ENCODE results near the gene PLIN3. TPM values are rescaled to one million over a fixed set of nuclear protein-coding genes. Genes with fewer than 3 reads are reported as not detected.

Gene PLIN3
- total and polyA plus RNA-seq, 2 of the 8 experiments (the other 6 are each of a cell fraction or from before 2014, with no cell fraction given) = 60.7 to 61.5 TPM

DNA sequence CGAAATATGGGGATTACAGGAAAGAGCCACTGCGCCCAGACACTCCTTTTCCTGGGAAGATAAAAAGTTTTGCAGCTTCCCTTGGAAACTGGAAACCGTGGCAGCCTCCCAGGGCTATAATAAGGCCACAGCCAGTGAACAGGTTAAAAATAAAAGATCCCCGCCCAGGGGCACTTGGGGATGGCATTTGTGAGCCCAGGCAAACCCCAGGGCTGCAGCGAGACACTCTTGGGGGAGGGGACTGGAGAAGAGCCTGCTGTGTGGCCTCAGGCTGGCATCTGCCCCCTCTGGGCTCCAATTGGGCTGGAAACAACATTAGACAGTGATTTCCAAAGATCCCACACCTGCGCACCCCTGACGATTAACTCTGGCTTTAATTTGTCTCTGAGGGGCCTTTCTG lies 64.8 kb downstream of the PLIN3 start:
- Histone ChIP-seq H3K23ac (ENCODE audit: insufficient read length) (no peak overlapping the region), H4K8ac (ENCODE audit: extremely low read depth, insufficient read depth, low read length) (no peak overlapping the region), H3K36me3 (ENCODE audit: control insufficient read depth in 2 of 4, insufficient read depth in 4 of 4, low read length in 3 of 4) (no peaks in the 10 kb centered on the region), H3K4me2 (ENCODE audit: insufficient read depth in 1 of 2, low read depth in 2 of 2, low read length in 2 of 2) (no peak overlapping the region), H4K5ac (ENCODE audit: insufficient read length, low read depth, low read length) (no peak overlapping the region), H2BK120ac (replicated peaks; ENCODE audit: low read depth, low read length) (no peak overlapping the region), H3K23me2 (ENCODE audit: low read depth, low read length) (no peaks in the 10 kb centered on the region), H2BK5ac (ENCODE audit: low read depth, low read length) (no peak overlapping the region), H3K9ac (replicated peaks in 1 of 4; ENCODE audit: extremely low read depth in 1 of 4, low read depth in 3 of 4, low read length in 3 of 4) (no peak overlapping the region), H4K91ac (replicated peaks; ENCODE audit: insufficient read length, low read length) (no peak overlapping the region), H3K27ac (ENCODE audit: low read depth, low read length) (no peak overlapping the region), H2BK20ac (ENCODE audit: low read length) (no peak overlapping the region), H3K56ac (replicated peaks; ENCODE audit: insufficient read length, low read depth, low read length) (no peak overlapping the region), H3K79me2 (ENCODE audit: control insufficient read depth in 1 of 2, insufficient read depth in 2 of 2, low read length in 2 of 2) (no peaks in the 10 kb centered on the region), H3K27me3 (replicated peaks in 1 of 4; ENCODE audit: control insufficient read depth in 3 of 4, extremely low read depth in 1 of 4, insufficient read depth in 3 of 4, low read length in 3 of 4) (no peaks in the 10 kb centered on the region), H3K18ac (ENCODE audit: extremely low read depth, low read length) (no peak overlapping the region), H2AK5ac (ENCODE audit: low read depth, low read length) (no peak overlapping the region), H2BK12ac (ENCODE audit: low read depth, low read length) (no peak overlapping the region), H3K79me1 (ENCODE audit: low read depth, low read length) (no peaks in the 10 kb centered on the region; the same call in 1 of the 2 replicates), H2BK15ac (ENCODE audit: low read length) (no peak overlapping the region), H2AFZ (ENCODE audit: low read length) (no peak overlapping the region), H4K20me1 (replicated peaks in 1 of 2; ENCODE audit: control insufficient read depth in 1 of 2, insufficient read depth in 2 of 2, low read length in 2 of 2) (peaks cover 0 to 2% of the 10 kb centered on the region in 2 experiments), H3K4ac (replicated peaks; ENCODE audit: insufficient read length, low read depth, low read length) (no peak overlapping the region), H3K4me3 (ENCODE audit: extremely low read depth in 1 of 4, insufficient read depth in 2 of 4, low read depth in 3 of 4, low read length in 4 of 4) (no peak overlapping the region), H3K4me1 (replicated peaks in 1 of 4; ENCODE audit: control insufficient read depth in 3 of 4, insufficient read depth in 4 of 4, low read length in 3 of 4) (no peaks in the 10 kb centered on the region), H3K14ac (ENCODE audit: insufficient read length) (no peak overlapping the region), H3K9me3 (ENCODE audit: insufficient read depth in 2 of 2, low read depth in 1 of 2, low read length in 1 of 2) (no peaks in the 10 kb centered on the region)
- 86% methylated on average over 7 of the region's 7 CpGs; no CpG with 5 or more reads in 1 of the 2 experiments for WGBS, 2 experiments (ENCODE audit: extremely low coverage in 1 of 2, insufficient coverage in 1 of 2, insufficient read length in 1 of 2, insufficient replicate concordance in 2 of 2, low coverage in 1 of 2, low lambda C conversion rate in 2 of 2, missing lambda C conversion rate in 1 of 2)
- ChIA-PET POLR2A (ENCODE audit: partially characterized antibody) (interaction anchor here (0.5 kb wide), 1 partner anchor 11 kb away, joined by 3 read pairs; no protein-coding TSS in a partner anchor), CTCF (ENCODE audit: partially characterized antibody) (interaction anchor here (0.7 to 9.2 kb wide), 4 partner anchors 12 to 78 kb away, joined by 3 to 100 read pairs (median 24); partner anchors contain the start of gene FEM1A)
- no peak for FAIRE-seq
- TF ChIP-seq YY1 (IDR thresholded peaks at IDR 0.05; ENCODE audit: low read depth, low read length) (no peak), GABPA (IDR thresholded peaks at IDR 0.05; ENCODE audit: borderline replicate concordance, insufficient read depth, low read length) (no peak), NRF1 (IDR thresholded peaks at IDR 0.05; ENCODE audit: low read depth, low read length) (no peak), POLR2AphosphoS5 (IDR thresholded peaks at IDR 0.05; ENCODE audit: low read depth, low read length) (no peak), KDM1A (IDR thresholded peaks at IDR 0.05; ENCODE audit: borderline replicate concordance, low read length) (no peak)
- DNase-seq (ENCODE audit: low read depth in 1 of 2, low spot score in 2 of 2) = no peak
